ENCODE results near the gene CEP350. TPM values are rescaled to one million over a fixed set of nuclear protein-coding genes. Genes with fewer than 3 reads are reported as not detected.

The CEP350 gene
- total RNA-seq, 1 donor from 2014 or later, result 37.8 TPM

GRCh38 chr1:180114396-180114945 is 159.9 kb downstream of the CEP350 start:
- Histone ChIP-seq H3K27me3 (no peaks in the 10 kb centered on the region), H3K4me1 (no peaks in the 10 kb centered on the region), H3K4me3 (no peak overlapping the region), H3K27ac (no peak overlapping the region), H3K9me3 (no peaks in the 10 kb centered on the region), H3K36me3 (peaks cover 28 to 30% of the 10 kb centered on the region in 2 donors)
- DNase-seq (ENCODE audit: low spot score in 2 of 2), result no peak
- intact Hi-C loops (cut with DNase I), result no loop called here
- no peak for TF ChIP-seq CTCF (IDR thresholded peaks at IDR 0.05)

GRCh38 chr1:180116964-180117763 is 162.6 kb downstream of the CEP350 start:
- Histone ChIP-seq H3K9me3 (no peaks in the 10 kb centered on the region), H3K27me3 (no peaks in the 10 kb centered on the region), H3K4me1 (no peaks in the 10 kb centered on the region), H3K27ac (no peak overlapping the region), H3K36me3 (peaks cover 5 to 8% of the 10 kb centered on the region in 2 donors), H3K4me3 (no peak overlapping the region)
- intact Hi-C loops (cut with DNase I), result loop anchor here (5.0 kb wide), 1 partner anchor 60 kb away; no protein-coding TSS in a partner anchor
- TF ChIP-seq CTCF (IDR thresholded peaks at IDR 0.05), result no peak
- DNase-seq (ENCODE audit: low spot score in 2 of 2), result no peak

- Histone ChIP-seq H3K9me3 (no peaks in the 10 kb centered on the region), H3K36me3 (peaks cover 0 to 2% of the 10 kb centered on the region in 2 donors), H3K4me3 (no peak overlapping the region), H3K27ac (no peak overlapping the region), H3K4me1 (no peaks in the 10 kb centered on the region), H3K27me3 (no peaks in the 10 kb centered on the region)
- TF ChIP-seq CTCF (IDR thresholded peaks at IDR 0.05), result no peak
- intact Hi-C loops (cut with DNase I), result loop anchor here (5.0 kb wide), 1 partner anchor 60 kb away; no protein-coding TSS in a partner anchor
- no peak for DNase-seq (ENCODE audit: low spot score in 2 of 2)
These were observed 163.1 kb downstream of the CEP350 start for GRCh38 chr1:180117764-180118116.

- Histone ChIP-seq H3K36me3 (no peaks in the 10 kb centered on the region), H3K27me3 (no peaks in the 10 kb centered on the region), H3K4me3 (no peak overlapping the region), H3K4me1 (no peaks in the 10 kb centered on the region), H3K27ac (no peak overlapping the region), H3K9me3 (no peaks in the 10 kb centered on the region)
- intact Hi-C loops (cut with DNase I), result loop anchor here (5.0 kb wide), 1 partner anchor 57 kb away; no protein-coding TSS in a partner anchor
- no peak for TF ChIP-seq CTCF (IDR thresholded peaks at IDR 0.05)
- no peak for DNase-seq (ENCODE audit: low spot score in 2 of 2)
These were observed 165.2 kb downstream of the CEP350 start for GRCh38 chr1:180119837-180120236.

GRCh38 chr1:180123463-180123936 is 168.9 kb downstream of the CEP350 start:
- intact Hi-C loops (cut with DNase I), result no loop called here
- no peak overlapping the region for H3K27ac ChIP-seq
- H3K27me3 ChIP-seq, result no peaks in the 10 kb centered on the region
- DNase-seq (ENCODE audit: low spot score in 2 of 2), result no peak
- no peak overlapping the region for H3K4me3 ChIP-seq
- no peaks in the 10 kb centered on the region for H3K9me3 ChIP-seq
- H3K36me3 ChIP-seq, result no peaks in the 10 kb centered on the region
- H3K4me1 ChIP-seq, result no peaks in the 10 kb centered on the region
- no peak for TF ChIP-seq CTCF (IDR thresholded peaks at IDR 0.05)
